PFSK-1 (cell line): Measurements from ENCODE around the gene DLK1.

ENCODE experiments used
- FOXP2 ChIP-seq: optimal IDR thresholded peaks from 2 replicates; pipeline ENCODE3; 2011; ENCODE audit warnings: borderline replicate concordance, control low read depth, inconsistent platforms; ENCODE audit not compliant: insufficient read depth; ENCODE audit errors: extremely low read length, extremely low read depth
- POLR2AphosphoS5 ChIP-seq: IDR thresholded peaks from 2 replicates; pipeline ENCODE4 v1.6.1; 2012; ENCODE audit warnings: low read depth, mild to moderate bottlenecking, control low read depth, low read length, moderate library complexity
- REST ChIP-seq, 2 experiments: IDR thresholded peaks; 2 replicates each; pipeline versions ENCODE4 v1.6.1 to v1.8.0; 2011 to 2012; ENCODE audit warnings: low read depth in 2 of 2, low read length in 2 of 2, control low read depth in 1 of 2, inconsistent platforms in 1 of 2, mild to moderate bottlenecking in 1 of 2, moderate library complexity in 1 of 2; ENCODE audit not compliant: insufficient read depth in 1 of 2
- SIN3A ChIP-seq: IDR thresholded peaks from 2 replicates; pipeline ENCODE4 v1.6.1; 2012; ENCODE audit warnings: mild to moderate bottlenecking, low read length, moderate library complexity, borderline replicate concordance; ENCODE audit not compliant: insufficient read depth
- TAF1 ChIP-seq: IDR thresholded peaks from 2 replicates; pipeline ENCODE4 v1.6.1; 2012; ENCODE audit warnings: low read length, control low read depth, borderline replicate concordance; ENCODE audit not compliant: insufficient read depth

The DLK1 gene

GRCh38 chr14:100723135-100723829, 3.4 kb upstream of the DLK1 start:
- no peak for TF ChIP-seq REST (IDR thresholded peaks at IDR 0.05; ENCODE audit: insufficient read depth in 1 of 2, low read depth in 2 of 2, low read length in 2 of 2)
- no peak for TF ChIP-seq FOXP2
- TF ChIP-seq SIN3A, result no peak
- TF ChIP-seq POLR2AphosphoS5, result no peak
- no peak for TF ChIP-seq TAF1

GRCh38 chr14:100723830-100724437, 2.8 kb upstream of the DLK1 start:
- TF ChIP-seq SIN3A (no peak), REST (IDR thresholded peaks at IDR 0.05; ENCODE audit: insufficient read depth in 1 of 2, low read depth in 2 of 2, low read length in 2 of 2) (no peak), FOXP2 (no peak), TAF1 (no peak), POLR2AphosphoS5 (no peak)

- TF ChIP-seq FOXP2, result no peak
- no peak for TF ChIP-seq POLR2AphosphoS5
- no peak for TF ChIP-seq REST (IDR thresholded peaks at IDR 0.05; ENCODE audit: insufficient read depth in 1 of 2, low read depth in 2 of 2, low read length in 2 of 2)
- no peak for TF ChIP-seq TAF1
- no peak for TF ChIP-seq SIN3A
These were observed 2.2 kb upstream of the DLK1 start for GRCh38 chr14:100724536-100724935.

- TF ChIP-seq TAF1 (no peak), FOXP2 (no peak), POLR2AphosphoS5 (no peak), SIN3A (no peak), REST (IDR thresholded peaks at IDR 0.05; ENCODE audit: insufficient read depth in 1 of 2, low read depth in 2 of 2, low read length in 2 of 2) (no peak)
These were observed 905 bp upstream of the DLK1 start for GRCh38 chr14:100725587-100726387.
